Mucosa of rectum (tissue), 2 donors: Measurements from ENCODE around the gene PHC2.

Source experiments
- H3K27ac ChIP-seq, 2 donors: one replicate each; pipeline ENCODE4 v1.7.0; 2013; ENCODE audit warnings: inconsistent platforms in 2 of 2, low read depth in 2 of 2, low read length in 2 of 2
- H3K27me3 ChIP-seq, 2 donors: one replicate each; pipeline ENCODE4 v1.7.0; 2013; ENCODE audit warnings: low read length in 2 of 2; ENCODE audit not compliant: control insufficient read depth in 2 of 2, insufficient read depth in 2 of 2
- H3K36me3 ChIP-seq, 2 donors: one replicate each; pipeline ENCODE4 v1.7.0; 2013; ENCODE audit warnings: low read length in 2 of 2; ENCODE audit not compliant: control insufficient read depth in 2 of 2, insufficient read depth in 2 of 2
- H3K4me1 ChIP-seq, 2 donors: one replicate each; pipeline ENCODE4 v1.7.0; 2013; ENCODE audit warnings: low read length in 2 of 2, mild to moderate bottlenecking in 1 of 2; ENCODE audit not compliant: control insufficient read depth in 2 of 2, insufficient read depth in 2 of 2
- H3K4me3 ChIP-seq, 2 donors: one replicate each; pipeline ENCODE4 v1.7.0; 2013; ENCODE audit warnings: low read length in 2 of 2
- H3K9ac ChIP-seq, 2 donors: one replicate each; pipeline ENCODE4 v1.7.0; 2013; ENCODE audit warnings: low read length in 2 of 2, low read depth in 1 of 2, mild to moderate bottlenecking in 1 of 2
- H3K9me3 ChIP-seq, 2 donors: one replicate each; pipeline ENCODE4 v1.7.0; 2013; ENCODE audit warnings: low read length in 2 of 2; ENCODE audit not compliant: control insufficient read depth in 2 of 2
- donor health status: healthy.
- donor health status: Normal muscosa, but diverticular disease.

PHC2 gene

DNA sequence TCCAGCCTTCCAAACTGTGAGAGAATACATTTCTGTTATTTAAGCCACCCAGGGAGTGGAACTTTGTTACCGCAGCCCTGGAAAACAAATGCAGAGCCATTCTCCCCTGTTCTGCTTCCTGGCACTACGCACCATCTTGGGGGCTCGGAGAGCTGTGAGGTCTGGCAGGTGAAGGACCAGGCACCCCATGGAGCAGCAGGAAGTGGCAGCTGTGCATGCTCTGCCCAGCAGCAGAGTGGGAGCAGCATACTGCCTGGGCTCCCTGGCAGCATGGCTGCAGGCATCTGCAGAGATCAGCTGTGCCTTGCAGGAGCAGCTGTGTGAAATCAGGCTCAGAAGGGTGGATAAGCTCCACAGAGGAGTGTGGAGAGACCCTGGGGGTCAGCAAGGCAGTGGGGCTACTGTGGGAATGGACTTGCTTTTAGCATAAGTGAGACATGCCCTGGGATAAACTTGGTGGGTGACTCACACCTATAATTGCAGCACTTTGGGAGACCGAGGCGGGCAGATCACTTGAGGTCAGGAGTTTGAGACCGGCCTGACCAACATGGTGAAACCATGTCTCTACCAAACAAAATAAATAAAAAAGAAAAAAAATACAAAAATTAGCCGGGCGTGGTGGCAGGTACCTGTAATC, 23.9 kb upstream of the PHC2 start:
- H3K27ac ChIP-seq, result no peak overlapping the region
- no peaks in the 10 kb centered on the region for H3K9me3 ChIP-seq
- no peaks in the 10 kb centered on the region for H3K36me3 ChIP-seq
- no peak overlapping the region for H3K9ac ChIP-seq
- no peaks in the 10 kb centered on the region for H3K27me3 ChIP-seq
- no peak overlapping the region for H3K4me3 ChIP-seq
- H3K4me1 ChIP-seq, result no peaks in the 10 kb centered on the region

DNA sequence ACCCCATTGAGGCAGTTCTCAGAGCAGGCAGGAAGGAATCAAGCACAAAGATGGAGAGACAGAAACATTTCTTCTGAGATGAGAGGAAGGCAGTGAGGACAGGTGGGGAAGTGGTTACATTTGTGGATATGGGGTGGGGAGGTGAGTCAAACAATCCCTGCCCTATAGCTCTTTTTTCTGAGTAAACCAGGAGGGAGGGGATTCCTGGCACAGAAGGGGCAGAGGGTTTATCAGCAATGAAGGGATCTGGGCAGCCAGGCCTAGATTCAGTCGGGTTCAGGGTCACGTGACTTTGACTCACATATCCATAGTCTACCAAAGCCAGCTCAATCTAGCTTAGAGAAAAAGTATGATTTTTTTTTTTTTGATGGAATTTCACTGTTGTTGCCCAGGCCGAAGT, 15.7 kb upstream of the PHC2 start:
- Histone ChIP-seq H3K9ac (no peak overlapping the region), H3K9me3 (no peaks in the 10 kb centered on the region), H3K27me3 (peaks cover 0 to 8% of the 10 kb centered on the region in 2 donors), H3K4me1 (no peaks in the 10 kb centered on the region), H3K36me3 (no peaks in the 10 kb centered on the region), H3K4me3 (no peak overlapping the region), H3K27ac (no peak overlapping the region)

DNA sequence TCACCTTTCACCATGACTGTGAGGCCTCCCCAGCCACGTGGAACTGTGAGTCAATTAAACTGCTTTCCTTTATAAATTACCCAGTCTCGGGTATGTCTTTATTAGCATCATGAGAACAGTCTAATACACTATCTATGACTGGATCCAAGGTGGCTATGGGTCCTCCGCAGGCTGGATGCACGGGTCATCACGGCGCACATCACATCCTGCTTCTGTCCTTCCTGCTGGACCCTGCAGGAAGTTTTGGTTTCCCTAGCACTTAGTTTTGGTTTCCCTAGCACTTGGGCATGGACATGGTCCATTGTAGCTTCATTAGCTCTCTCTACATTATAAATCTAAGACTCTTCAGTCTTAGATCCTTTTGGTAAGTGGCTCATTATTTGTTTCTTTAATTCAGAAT, 14.2 kb upstream of the PHC2 start:
- no peak overlapping the region for H3K9ac ChIP-seq
- H3K4me3 ChIP-seq, result no peak overlapping the region
- H3K27ac ChIP-seq, result no peak overlapping the region
- H3K36me3 ChIP-seq, result no peaks in the 10 kb centered on the region
- H3K4me1 ChIP-seq, result no peaks in the 10 kb centered on the region
- H3K9me3 ChIP-seq, result peaks cover 3 to 5% of the 10 kb centered on the region in 2 donors
- peaks cover 0 to 8% of the 10 kb centered on the region in 2 donors for H3K27me3 ChIP-seq

DNA sequence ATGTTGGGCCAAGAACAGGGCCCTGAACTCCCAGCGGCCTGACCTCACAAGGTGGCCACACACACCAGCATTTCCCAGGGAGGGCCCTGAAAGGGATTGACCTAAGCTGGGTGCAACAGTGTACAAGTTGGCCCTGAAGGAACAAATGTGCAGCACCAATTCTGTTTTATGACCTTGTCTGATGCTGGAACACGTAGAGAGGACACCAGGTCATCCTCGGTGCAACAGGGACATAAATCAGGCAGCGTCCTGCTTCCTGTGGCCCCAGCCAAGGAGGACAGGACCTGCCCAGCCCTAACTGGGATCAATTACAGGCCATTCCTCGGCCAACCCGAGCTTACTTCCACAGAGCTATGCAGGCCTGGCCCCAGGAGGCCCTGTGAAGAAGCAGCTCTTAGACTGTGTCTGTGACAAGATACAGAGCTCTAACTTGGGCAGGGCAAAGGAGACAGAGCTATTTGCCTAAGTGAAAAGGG, 12.8 kb upstream of the PHC2 start:
- peaks cover 0 to 8% of the 10 kb centered on the region in 2 donors for H3K27me3 ChIP-seq
- no peaks in the 10 kb centered on the region for H3K4me1 ChIP-seq
- H3K4me3 ChIP-seq, result no peak overlapping the region
- no peak overlapping the region for H3K27ac ChIP-seq
- peaks cover 3 to 5% of the 10 kb centered on the region in 2 donors for H3K9me3 ChIP-seq
- no peak overlapping the region for H3K9ac ChIP-seq
- no peaks in the 10 kb centered on the region for H3K36me3 ChIP-seq

DNA sequence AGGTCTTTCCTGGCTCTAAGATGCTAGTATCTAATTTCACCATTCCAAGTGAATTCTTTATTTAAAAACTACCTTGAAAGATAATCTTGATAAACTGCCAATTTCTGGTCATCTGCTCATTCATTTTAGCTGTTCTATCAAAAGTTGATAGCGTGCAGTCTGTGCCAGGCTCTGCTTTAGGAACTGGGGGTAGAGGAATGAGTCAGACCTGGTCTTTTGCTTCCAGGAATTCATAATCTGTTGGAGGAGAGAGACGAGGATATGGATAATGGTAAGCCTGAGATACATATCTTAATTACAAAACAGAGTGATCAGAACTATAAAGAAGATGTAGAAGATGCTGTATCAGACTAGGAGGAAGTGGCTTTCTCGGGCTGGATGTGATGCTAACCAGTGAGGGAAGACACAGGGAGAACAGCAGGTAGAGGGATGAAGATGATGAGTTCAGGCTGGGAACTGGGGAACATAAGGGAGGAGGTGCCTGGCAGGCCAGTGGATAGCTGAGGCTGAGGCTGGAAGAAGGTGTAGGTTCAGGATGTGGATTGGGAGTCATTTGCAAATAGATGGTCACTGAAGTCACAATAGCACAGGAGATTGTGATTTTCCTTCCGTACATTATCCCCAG, 12.3 kb upstream of the PHC2 start:
- Histone ChIP-seq H3K4me1 (no peaks in the 10 kb centered on the region), H3K4me3 (no peak overlapping the region), H3K27me3 (peaks cover 0 to 8% of the 10 kb centered on the region in 2 donors), H3K9me3 (peaks cover 3 to 5% of the 10 kb centered on the region in 2 donors), H3K27ac (no peak overlapping the region), H3K36me3 (no peaks in the 10 kb centered on the region), H3K9ac (no peak overlapping the region)

DNA sequence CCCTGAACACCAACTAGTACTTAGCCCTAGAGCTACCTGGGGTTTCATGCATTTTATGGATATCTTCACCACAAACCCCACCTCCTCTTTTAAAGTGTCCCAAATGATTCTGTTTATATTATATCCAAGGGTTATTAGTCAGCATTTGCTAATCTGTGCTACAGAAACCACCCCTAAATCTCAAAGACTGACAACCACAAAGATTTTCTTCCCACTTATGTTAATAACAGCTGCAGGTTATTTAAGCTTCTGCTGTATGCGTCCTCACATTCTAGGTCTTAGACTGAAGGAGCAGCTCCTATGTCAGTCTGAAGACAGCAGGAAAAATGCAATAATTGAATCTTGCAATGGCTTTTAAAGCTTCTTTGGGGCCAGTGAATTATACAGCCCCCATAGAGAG, 11.2 kb upstream of the PHC2 start:
- H3K36me3 ChIP-seq, result no peaks in the 10 kb centered on the region
- H3K4me3 ChIP-seq, result no peak overlapping the region

DNA sequence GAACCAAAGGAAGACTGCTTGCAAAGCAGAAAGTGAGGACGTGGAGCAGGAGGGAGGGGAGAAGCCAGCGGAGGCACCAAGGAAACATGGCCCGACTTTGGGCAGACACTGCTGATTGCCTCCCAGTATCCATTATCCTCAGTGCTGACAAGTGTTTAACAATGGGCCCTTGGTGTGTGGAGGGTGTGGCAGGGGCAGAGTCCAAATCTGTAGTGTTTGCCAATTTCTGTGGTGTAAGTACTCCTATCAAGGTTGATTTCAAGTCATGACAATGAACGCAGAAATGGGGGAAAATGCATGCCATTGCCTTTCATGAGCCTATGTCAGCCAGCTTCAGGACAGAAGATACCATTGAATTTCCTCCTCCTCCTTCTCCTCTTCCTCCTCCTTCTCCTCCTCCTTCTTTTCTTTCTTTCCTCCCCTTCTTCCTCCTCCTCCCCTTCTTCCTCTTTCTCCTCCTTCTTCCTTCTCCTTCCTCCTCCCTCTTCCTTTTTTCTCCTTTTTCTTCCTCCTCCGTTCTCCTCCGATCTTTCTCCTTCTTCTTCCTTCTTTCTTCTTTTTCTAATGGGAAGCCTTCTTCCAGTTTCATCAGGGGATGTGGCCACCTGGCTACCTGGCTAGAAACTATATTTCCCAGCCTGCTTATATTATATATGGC, 10.3 kb upstream of the PHC2 start:
- H3K36me3 ChIP-seq, result no peaks in the 10 kb centered on the region
- no peak overlapping the region for H3K4me3 ChIP-seq
- H3K4me1 ChIP-seq, result no peaks in the 10 kb centered on the region
- H3K27ac ChIP-seq, result no peak overlapping the region
- peaks cover 3 to 5% of the 10 kb centered on the region in 2 donors for H3K9me3 ChIP-seq
- peaks cover 0 to 3% of the 10 kb centered on the region in 2 donors for H3K27me3 ChIP-seq
- no peak overlapping the region for H3K9ac ChIP-seq

More for the DNA sequence above, 11.2 kb upstream of the PHC2 start:
- no peaks in the 10 kb centered on the region for H3K4me1 ChIP-seq
- peaks cover 0 to 3% of the 10 kb centered on the region in 2 donors for H3K27me3 ChIP-seq
- no peak overlapping the region for H3K27ac ChIP-seq
- no peak overlapping the region for H3K9ac ChIP-seq
- peaks cover 3 to 5% of the 10 kb centered on the region in 2 donors for H3K9me3 ChIP-seq

DNA sequence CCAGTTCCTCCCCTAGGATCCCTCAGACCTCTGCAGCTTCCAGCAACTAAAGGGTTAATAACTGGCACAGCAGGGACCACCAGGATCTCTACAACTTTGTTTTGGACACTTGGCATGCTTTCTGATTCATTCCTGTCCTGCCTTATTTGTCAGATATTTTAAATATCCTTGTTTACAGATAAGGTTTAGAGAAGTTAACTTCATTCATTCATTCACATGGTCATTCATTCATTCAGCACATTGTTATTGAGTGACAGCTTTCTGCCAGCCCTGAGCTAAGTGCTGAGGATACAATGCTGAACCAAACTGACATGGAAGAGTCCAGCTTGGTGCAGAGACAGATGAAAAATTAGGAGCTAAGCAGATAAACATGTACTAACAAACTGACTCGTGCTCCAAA, 8.8 kb upstream of the PHC2 start:
- peaks cover 0 to 3% of the 10 kb centered on the region in 2 donors for H3K27me3 ChIP-seq
- H3K4me1 ChIP-seq, result no peaks in the 10 kb centered on the region
- H3K27ac ChIP-seq, result no peak overlapping the region
- no peaks in the 10 kb centered on the region for H3K36me3 ChIP-seq
- H3K9me3 ChIP-seq, result peaks cover 3 to 5% of the 10 kb centered on the region in 2 donors
- no peak overlapping the region for H3K9ac ChIP-seq
- no peak overlapping the region for H3K4me3 ChIP-seq

DNA sequence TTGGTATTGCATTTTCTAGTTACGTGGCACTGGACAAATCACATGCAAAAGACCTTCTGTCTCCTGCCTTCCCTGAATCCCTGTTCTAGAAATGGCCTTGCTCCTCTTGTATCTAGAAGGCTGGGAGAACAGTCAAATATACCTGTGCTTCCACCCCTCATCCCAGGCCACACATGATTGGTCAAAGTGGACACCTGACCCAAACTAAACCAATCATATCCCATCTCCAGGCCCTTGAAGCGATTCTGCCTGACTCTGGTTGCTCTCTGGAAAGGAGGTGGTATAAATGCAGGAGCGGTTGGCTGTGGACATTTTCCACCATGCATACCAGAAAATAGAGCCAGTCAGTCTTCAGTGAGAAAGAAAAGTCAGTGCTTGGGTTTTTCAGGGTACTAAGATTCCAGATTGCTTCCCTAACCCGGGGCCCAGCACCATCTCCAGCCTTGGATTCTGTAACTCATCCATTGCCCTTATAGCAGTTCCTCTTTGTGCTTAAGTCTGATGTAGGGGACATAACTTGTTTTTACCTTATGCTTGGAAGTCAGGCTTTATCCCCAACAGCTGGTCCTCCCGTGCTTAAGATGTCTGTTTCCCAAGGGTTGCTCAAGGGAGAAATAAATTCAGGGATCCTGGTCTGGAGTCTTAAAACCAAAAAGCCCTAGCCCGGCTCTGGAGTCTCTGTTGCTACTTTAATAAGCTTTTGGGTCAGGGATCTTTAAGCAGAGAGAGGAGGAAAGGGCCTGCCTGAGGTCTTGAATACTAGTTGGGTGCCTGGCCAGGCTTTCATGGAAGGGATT, 7.7 kb upstream of the PHC2 start:
- Histone ChIP-seq H3K36me3 (no peaks in the 10 kb centered on the region), H3K9me3 (peaks cover 3 to 5% of the 10 kb centered on the region in 2 donors), H3K27me3 (peaks cover 0 to under 1% of the 10 kb centered on the region in 2 donors), H3K9ac (no peak overlapping the region), H3K4me1 (peaks cover 0 to 5% of the 10 kb centered on the region in 2 donors), H3K4me3 (no peak overlapping the region), H3K27ac (no peak overlapping the region)
